Trophoblast cell (in vitro differentiated cells and primary cell): ENCODE measurements around the gene TUSC7.

Experiments
- DNase-seq, 2 donors: peaks; one replicate each; pipeline ENCODE4 v3.0.0-alpha.2; 2016
- H2AFZ ChIP-seq: 2 replicates; pipeline ENCODE4 v1.6.1; 2013; ENCODE audit warnings: low read length, moderate library complexity, mild to moderate bottlenecking; ENCODE audit not compliant: insufficient read depth, poor library complexity
- H2AK5ac ChIP-seq: 2 replicates; pipeline ENCODE4 v1.6.1; 2013; ENCODE audit warnings: mild to moderate bottlenecking, low read length
- H2BK120ac ChIP-seq: 2 replicates; pipeline ENCODE4 v1.6.1; 2013; ENCODE audit warnings: low read length, mild to moderate bottlenecking, moderate library complexity; ENCODE audit not compliant: insufficient read depth, poor library complexity
- H2BK12ac ChIP-seq: 2 replicates; pipeline ENCODE4 v1.6.1; 2013; ENCODE audit warnings: mild to moderate bottlenecking, low read length, moderate library complexity
- H2BK5ac ChIP-seq: 2 replicates; pipeline ENCODE4 v1.6.1; 2013; ENCODE audit warnings: low read length, low read depth, moderate library complexity, mild to moderate bottlenecking; ENCODE audit not compliant: poor library complexity
- H3K14ac ChIP-seq: 2 replicates; pipeline ENCODE4 v1.6.1; 2013; ENCODE audit warnings: mild to moderate bottlenecking, low read length
- H3K18ac ChIP-seq: 2 replicates; pipeline ENCODE4 v1.6.1; 2013; ENCODE audit warnings: mild to moderate bottlenecking, low read length
- H3K23ac ChIP-seq: 2 replicates; pipeline ENCODE4 v1.6.1; 2013; ENCODE audit warnings: low read length
- H3K27ac ChIP-seq: 2 replicates; pipeline ENCODE4 v1.5.1; 2013; ENCODE audit warnings: low read depth, mild to moderate bottlenecking, inconsistent platforms, low read length, moderate library complexity
- H3K27me3 ChIP-seq: 2 replicates; pipeline ENCODE4 v1.6.1; 2013; ENCODE audit warnings: inconsistent platforms, mild to moderate bottlenecking, low read length, moderate library complexity; ENCODE audit not compliant: insufficient read depth
- H3K36me3 ChIP-seq, 2 experiments: 1 replicate in 1 of 2; 2 replicates in 1 of 2; pipeline ENCODE4 v1.6.1; 2013; ENCODE audit warnings: low read length in 2 of 2, mild to moderate bottlenecking in 2 of 2, moderate library complexity in 1 of 2; ENCODE audit not compliant: insufficient read depth in 2 of 2, control insufficient read depth in 1 of 2
- H3K4ac ChIP-seq: 2 replicates; pipeline ENCODE4 v1.6.1; 2013; ENCODE audit warnings: low read depth, mild to moderate bottlenecking, low read length, moderate library complexity
- H3K4me1 ChIP-seq, 2 experiments: 1 replicate in 1 of 2; 2 replicates in 1 of 2; pipeline ENCODE4 v1.6.1; 2013; ENCODE audit warnings: low read length in 2 of 2, mild to moderate bottlenecking in 2 of 2, moderate library complexity in 1 of 2; ENCODE audit not compliant: insufficient read depth in 2 of 2, control insufficient read depth in 1 of 2
- H3K4me2 ChIP-seq: 2 replicates; pipeline ENCODE4 v1.6.1; 2013; ENCODE audit warnings: inconsistent platforms, mild to moderate bottlenecking, low read length, moderate library complexity
- H3K4me3 ChIP-seq: 2 replicates; pipeline ENCODE4 v1.5.1; 2013; ENCODE audit warnings: mild to moderate bottlenecking, low read depth, low read length, inconsistent platforms
- H3K79me1 ChIP-seq: one replicate; pipeline ENCODE4 v1.6.1; 2013; ENCODE audit warnings: low read length
- H3K79me2 ChIP-seq: 2 replicates; pipeline ENCODE4 v1.6.1; 2013; ENCODE audit warnings: low read length, mild to moderate bottlenecking; ENCODE audit not compliant: control insufficient read depth, insufficient read depth, poor library complexity
- H3K9ac ChIP-seq: 2 replicates; pipeline ENCODE4 v1.6.1; 2013; ENCODE audit warnings: mild to moderate bottlenecking, low read length
- H3K9me3 ChIP-seq: 2 replicates; pipeline ENCODE4 v1.6.1; 2013; ENCODE audit warnings: low read depth, mild to moderate bottlenecking, control low read depth, inconsistent platforms, low read length; ENCODE audit not compliant: insufficient read depth
- H4K12ac ChIP-seq: 2 replicates; pipeline ENCODE4 v1.6.1; 2013; ENCODE audit warnings: low read depth, mild to moderate bottlenecking, low read length, moderate library complexity
- H4K8ac ChIP-seq: 2 replicates; pipeline ENCODE4 v1.6.1; 2013; ENCODE audit warnings: low read depth, mild to moderate bottlenecking, low read length, moderate library complexity
- H4K91ac ChIP-seq: one replicate; pipeline ENCODE4 v1.6.1; 2013; ENCODE audit warnings: low read depth, mild to moderate bottlenecking, low read length, moderate library complexity
- WGBS: extraction: QIAGEN DNeasy Blood & Tissue Kit; methylation state at CpG from one replicate; pipeline ENCODE4 v1.1.7; 2013; ENCODE audit warnings: missing lambda C conversion rate; ENCODE audit not compliant: insufficient read length, insufficient coverage; ENCODE audit errors: extremely low coverage; 5-methylcytosine and 5-hydroxymethylcytosine counted together

TUSC7 gene

GRCh38 chr3:116717566-116717965 lies 8.0 kb downstream of the TUSC7 start:
- no peak overlapping the region for H3K9ac ChIP-seq
- no peak overlapping the region for H2BK120ac ChIP-seq
- no peak overlapping the region for H3K14ac ChIP-seq
- no peaks in the 10 kb centered on the region for H3K4me1 ChIP-seq
- H3K9me3 ChIP-seq = no peaks in the 10 kb centered on the region
- H4K12ac ChIP-seq = no peak overlapping the region
- no peak overlapping the region for H3K4ac ChIP-seq
- H4K91ac ChIP-seq = no peak overlapping the region
- WGBS = no CpG with 5 or more reads among the region's 1 CpG
- H2AFZ ChIP-seq = no peak overlapping the region
- H3K4me3 ChIP-seq = no peak overlapping the region
- no peak overlapping the region for H3K27ac ChIP-seq
- no peaks in the 10 kb centered on the region for H3K36me3 ChIP-seq
- no peaks in the 10 kb centered on the region for H3K79me2 ChIP-seq
- no peak overlapping the region for H3K18ac ChIP-seq
- H3K4me2 ChIP-seq = no peak overlapping the region
- no peak overlapping the region for H2BK5ac ChIP-seq
- H2BK12ac ChIP-seq = no peak overlapping the region
- H3K79me1 ChIP-seq = no peaks in the 10 kb centered on the region
- H3K27me3 ChIP-seq = no peaks in the 10 kb centered on the region
- no peak for DNase-seq
- no peak overlapping the region for H2AK5ac ChIP-seq
- no peak overlapping the region for H4K8ac ChIP-seq
- no peak overlapping the region for H3K23ac ChIP-seq

DNA sequence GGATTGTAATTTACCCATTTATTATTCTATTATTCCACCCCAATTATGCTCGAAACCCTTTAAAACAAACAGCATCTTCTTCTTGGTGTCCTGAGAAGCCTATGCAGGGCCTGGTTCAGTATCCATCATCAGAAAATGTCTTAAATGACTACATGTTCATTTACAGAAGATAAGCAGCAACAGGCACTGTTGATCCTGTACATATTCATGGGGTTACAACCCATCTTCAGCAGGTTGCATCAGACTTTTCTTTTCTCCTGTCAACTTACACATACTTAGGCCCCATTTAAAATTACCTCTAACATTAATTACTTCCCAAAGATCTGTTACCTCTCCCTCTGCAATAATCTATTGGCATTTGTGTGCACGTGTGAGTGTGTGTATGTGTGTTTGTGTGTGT lies 18.9 kb downstream of the TUSC7 start:
- no peak overlapping the region for H3K4me2 ChIP-seq
- no peaks in the 10 kb centered on the region for H3K9me3 ChIP-seq
- no peak overlapping the region for H3K9ac ChIP-seq
- no peaks in the 10 kb centered on the region for H3K79me2 ChIP-seq
- H3K27me3 ChIP-seq = no peaks in the 10 kb centered on the region
- no peak overlapping the region for H2AFZ ChIP-seq
- no peak overlapping the region for H2BK5ac ChIP-seq
- H4K12ac ChIP-seq = no peak overlapping the region
- H3K18ac ChIP-seq = no peak overlapping the region
- no peak for DNase-seq
- H3K4ac ChIP-seq = no peak overlapping the region
- no peaks in the 10 kb centered on the region for H3K4me1 ChIP-seq
- no peak overlapping the region for H3K23ac ChIP-seq
- no peaks in the 10 kb centered on the region for H3K36me3 ChIP-seq
- H2BK120ac ChIP-seq = no peak overlapping the region
- H4K8ac ChIP-seq = no peak overlapping the region
- H2AK5ac ChIP-seq = no peak overlapping the region
- H3K14ac ChIP-seq = no peak overlapping the region
- H3K79me1 ChIP-seq = no peaks in the 10 kb centered on the region
- WGBS = no CpG with 5 or more reads among the region's 2 CpGs
- no peak overlapping the region for H3K27ac ChIP-seq
- H3K4me3 ChIP-seq = no peak overlapping the region
- no peak overlapping the region for H4K91ac ChIP-seq
- H2BK12ac ChIP-seq = no peak overlapping the region

GRCh38 chr3:116734243-116734642 lies 24.7 kb downstream of the TUSC7 start:
- H3K14ac ChIP-seq = no peak overlapping the region
- H4K12ac ChIP-seq = no peak overlapping the region
- DNase-seq = no peak
- H4K8ac ChIP-seq = no peak overlapping the region
- no peak overlapping the region for H4K91ac ChIP-seq
- no peak overlapping the region for H2BK120ac ChIP-seq
- H2BK5ac ChIP-seq = no peak overlapping the region
- no peak overlapping the region for H3K4ac ChIP-seq
- H2BK12ac ChIP-seq = no peak overlapping the region
- WGBS = no CpG with 5 or more reads among the region's 2 CpGs
- peaks cover 5% of the 10 kb centered on the region for H3K9me3 ChIP-seq
- H2AFZ ChIP-seq = no peak overlapping the region
- H2AK5ac ChIP-seq = no peak overlapping the region
- H3K23ac ChIP-seq = no peak overlapping the region
- H3K79me2 ChIP-seq = no peaks in the 10 kb centered on the region
- no peaks in the 10 kb centered on the region for H3K27me3 ChIP-seq
- no peak overlapping the region for H3K27ac ChIP-seq
- no peak overlapping the region for H3K4me2 ChIP-seq
- H3K4me1 ChIP-seq = no peaks in the 10 kb centered on the region
- no peaks in the 10 kb centered on the region for H3K79me1 ChIP-seq
- no peak overlapping the region for H3K4me3 ChIP-seq
- H3K9ac ChIP-seq = no peak overlapping the region
- no peak overlapping the region for H3K18ac ChIP-seq
- H3K36me3 ChIP-seq = no peaks in the 10 kb centered on the region

- no peak overlapping the region for H3K4me2 ChIP-seq
- no peak for DNase-seq
- no peak overlapping the region for H3K4ac ChIP-seq
- no peak overlapping the region for H4K8ac ChIP-seq
- no peak overlapping the region for H3K14ac ChIP-seq
- H3K79me1 ChIP-seq = no peaks in the 10 kb centered on the region
- H4K91ac ChIP-seq = no peak overlapping the region
- H3K36me3 ChIP-seq = no peaks in the 10 kb centered on the region
- no peak overlapping the region for H3K27ac ChIP-seq
- H2AFZ ChIP-seq = no peak overlapping the region
- no peak overlapping the region for H3K23ac ChIP-seq
- WGBS = no CpG with 5 or more reads among the region's 2 CpGs
- H3K4me3 ChIP-seq = no peak overlapping the region
- no peak overlapping the region for H3K9ac ChIP-seq
- H3K9me3 ChIP-seq = peaks cover 5% of the 10 kb centered on the region
- H2BK12ac ChIP-seq = no peak overlapping the region
- H2BK120ac ChIP-seq = no peak overlapping the region
- no peak overlapping the region for H3K18ac ChIP-seq
- no peaks in the 10 kb centered on the region for H3K27me3 ChIP-seq
- H2AK5ac ChIP-seq = no peak overlapping the region
- H3K4me1 ChIP-seq = no peaks in the 10 kb centered on the region
- no peak overlapping the region for H4K12ac ChIP-seq
- H3K79me2 ChIP-seq = no peaks in the 10 kb centered on the region
- H2BK5ac ChIP-seq = no peak overlapping the region
Measured at GRCh38 chr3:116739678-116740077, 30.1 kb downstream of the TUSC7 start.
